ENCODE measurements around the gene RSAD1.

RSAD1 gene

DNA sequence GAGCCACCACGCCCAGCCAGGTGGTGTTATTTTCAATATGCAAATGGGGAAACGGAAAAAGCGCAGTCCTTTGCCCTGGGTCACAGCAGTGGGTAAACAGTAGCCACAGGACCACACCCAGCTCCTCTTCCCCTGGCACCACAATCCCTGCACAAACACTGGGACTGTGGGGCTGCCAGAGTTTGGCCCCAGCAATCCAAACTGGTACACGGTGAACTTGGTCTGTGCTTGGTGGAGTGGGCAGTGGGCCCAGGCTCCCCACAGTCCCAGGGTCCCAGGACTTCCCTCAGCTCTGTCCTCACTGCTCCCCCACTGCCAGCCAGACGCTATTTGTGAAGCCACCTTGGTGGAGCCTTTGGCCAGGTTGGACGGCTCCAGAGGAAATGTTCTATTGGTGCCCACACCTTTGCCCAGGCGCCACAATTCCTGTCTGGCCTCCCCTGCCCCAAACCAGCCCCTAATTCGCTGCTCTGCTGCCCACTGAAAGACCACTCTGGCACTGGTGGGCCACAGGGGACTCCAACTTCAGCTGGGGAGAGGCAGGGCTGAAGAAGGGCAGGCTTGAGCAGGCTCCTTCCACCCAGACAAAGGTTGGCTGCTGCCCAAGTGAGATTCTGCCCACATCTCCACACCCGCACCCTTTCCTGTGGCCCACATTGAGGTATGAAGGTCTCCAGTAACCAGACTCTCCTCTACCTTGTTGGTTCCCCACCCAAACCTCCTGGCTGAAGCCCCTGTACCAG is 12.1 kb upstream of the RSAD1 start:
- no peaks in the 10 kb centered on the region for H3K9me3 ChIP-seq (ENCODE audit: insufficient read depth, low read length, severe bottlenecking)
- no peaks in the 10 kb centered on the region for H3K79me2 ChIP-seq (ENCODE audit: insufficient read depth, low read length)
- H3K4me1 ChIP-seq (ENCODE audit: insufficient read depth, low read length): no peaks in the 10 kb centered on the region
- H3K27me3 ChIP-seq (ENCODE audit: insufficient read depth, low read length, poor library complexity): no peaks in the 10 kb centered on the region
- no peak overlapping the region for H3K27ac ChIP-seq (ENCODE audit: low read length)
- peaks cover 1% of the 10 kb centered on the region for H3K36me3 ChIP-seq (ENCODE audit: insufficient read depth, low read length)
- DNase-seq: no peak
- ATAC-seq (ENCODE audit: insufficient read depth, low read depth): no peak
- H4K20me1 ChIP-seq (ENCODE audit: insufficient read depth, low read length): no peaks in the 10 kb centered on the region; the same call in 1 of the 2 replicates
- H3K9ac ChIP-seq (ENCODE audit: low read depth, low read length): no peak overlapping the region
- no peak overlapping the region for H2AFZ ChIP-seq (ENCODE audit: low read depth, low read length)
- H3K4me3 ChIP-seq (ENCODE audit: low read depth in 1 of 2, low read length in 2 of 2): no peak overlapping the region
- TF ChIP-seq, protein P1, sequence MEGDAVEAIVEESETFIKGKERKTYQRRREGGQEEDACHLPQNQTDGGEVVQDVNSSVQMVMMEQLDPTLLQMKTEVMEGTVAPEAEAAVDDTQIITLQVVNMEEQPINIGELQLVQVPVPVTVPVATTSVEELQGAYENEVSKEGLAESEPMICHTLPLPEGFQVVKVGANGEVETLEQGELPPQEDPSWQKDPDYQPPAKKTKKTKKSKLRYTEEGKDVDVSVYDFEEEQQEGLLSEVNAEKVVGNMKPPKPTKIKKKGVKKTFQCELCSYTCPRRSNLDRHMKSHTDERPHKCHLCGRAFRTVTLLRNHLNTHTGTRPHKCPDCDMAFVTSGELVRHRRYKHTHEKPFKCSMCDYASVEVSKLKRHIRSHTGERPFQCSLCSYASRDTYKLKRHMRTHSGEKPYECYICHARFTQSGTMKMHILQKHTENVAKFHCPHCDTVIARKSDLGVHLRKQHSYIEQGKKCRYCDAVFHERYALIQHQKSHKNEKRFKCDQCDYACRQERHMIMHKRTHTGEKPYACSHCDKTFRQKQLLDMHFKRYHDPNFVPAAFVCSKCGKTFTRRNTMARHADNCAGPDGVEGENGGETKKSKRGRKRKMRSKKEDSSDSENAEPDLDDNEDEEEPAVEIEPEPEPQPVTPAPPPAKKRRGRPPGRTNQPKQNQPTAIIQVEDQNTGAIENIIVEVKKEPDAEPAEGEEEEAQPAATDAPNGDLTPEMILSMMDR (IDR thresholded peaks at IDR 0.05; ENCODE audit: borderline replicate concordance, extremely low read depth, low read length, poor library complexity, severe bottlenecking): no peak
- no peak for TF ChIP-seq EZH2 (IDR thresholded peaks at IDR 0.05; ENCODE audit: borderline replicate concordance, low read depth, low read length, severe bottlenecking)
- H3K4me2 ChIP-seq (ENCODE audit: insufficient read depth, low read length): no peak overlapping the region

DNA sequence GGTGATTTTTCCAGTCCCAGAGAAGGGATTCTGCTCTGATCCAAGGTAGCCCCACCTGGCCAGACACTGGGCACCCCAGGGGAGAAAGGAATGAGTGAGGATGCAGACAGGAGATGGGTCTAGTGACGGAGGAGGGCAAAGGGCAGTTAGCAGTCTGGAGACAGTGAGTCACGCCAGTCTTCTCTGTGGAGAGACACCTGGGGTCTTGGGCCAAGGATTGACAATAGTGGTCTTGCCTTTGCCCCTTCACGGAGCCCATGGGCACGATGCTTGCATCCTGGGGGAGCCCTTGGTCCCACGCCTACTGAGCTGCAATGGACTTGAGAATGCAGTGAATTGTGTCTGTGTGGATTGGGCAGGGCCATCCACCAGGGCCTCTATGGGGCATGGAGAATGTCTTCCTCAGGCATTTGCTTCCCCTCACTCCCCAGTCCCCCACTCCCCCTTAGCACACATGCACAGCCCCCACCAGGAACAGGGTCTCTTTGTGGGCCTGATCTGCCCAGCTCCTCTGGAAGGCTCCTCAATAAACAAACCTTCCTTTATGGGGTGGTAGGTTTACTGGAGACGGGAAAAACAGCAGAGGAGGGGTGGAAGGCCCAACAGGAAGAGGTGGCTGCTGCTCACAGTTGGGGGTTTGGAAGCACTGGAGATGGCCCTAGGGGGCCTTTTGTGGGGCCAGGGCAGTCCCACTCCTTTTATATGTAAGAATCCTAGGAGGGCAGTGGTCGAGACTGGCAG is 11.4 kb upstream of the RSAD1 start:
- Histone ChIP-seq H2AFZ (ENCODE audit: low read depth, low read length) (no peak overlapping the region), H3K27ac (ENCODE audit: low read length) (no peak overlapping the region), H3K27me3 (ENCODE audit: insufficient read depth, low read length, poor library complexity) (no peaks in the 10 kb centered on the region), H3K9me3 (ENCODE audit: insufficient read depth, low read length, severe bottlenecking) (no peaks in the 10 kb centered on the region), H3K4me2 (ENCODE audit: insufficient read depth, low read length) (no peak overlapping the region), H3K4me3 (ENCODE audit: low read depth in 1 of 2, low read length in 2 of 2) (no peak overlapping the region), H3K79me2 (ENCODE audit: insufficient read depth, low read length) (no peaks in the 10 kb centered on the region), H3K9ac (ENCODE audit: low read depth, low read length) (no peak overlapping the region), H3K4me1 (ENCODE audit: insufficient read depth, low read length) (no peaks in the 10 kb centered on the region), H3K36me3 (ENCODE audit: insufficient read depth, low read length) (peaks cover 5% of the 10 kb centered on the region), H4K20me1 (ENCODE audit: insufficient read depth, low read length) (no peaks in the 10 kb centered on the region)
- TF ChIP-seq, protein P1 (IDR thresholded peaks at IDR 0.05; ENCODE audit: borderline replicate concordance, extremely low read depth, low read length, poor library complexity, severe bottlenecking): no peak
- TF ChIP-seq EZH2 (IDR thresholded peaks at IDR 0.05; ENCODE audit: borderline replicate concordance, low read depth, low read length, severe bottlenecking): no peak
- ATAC-seq (ENCODE audit: insufficient read depth, low read depth) (no peak), DNase-seq (no peak)

DNA sequence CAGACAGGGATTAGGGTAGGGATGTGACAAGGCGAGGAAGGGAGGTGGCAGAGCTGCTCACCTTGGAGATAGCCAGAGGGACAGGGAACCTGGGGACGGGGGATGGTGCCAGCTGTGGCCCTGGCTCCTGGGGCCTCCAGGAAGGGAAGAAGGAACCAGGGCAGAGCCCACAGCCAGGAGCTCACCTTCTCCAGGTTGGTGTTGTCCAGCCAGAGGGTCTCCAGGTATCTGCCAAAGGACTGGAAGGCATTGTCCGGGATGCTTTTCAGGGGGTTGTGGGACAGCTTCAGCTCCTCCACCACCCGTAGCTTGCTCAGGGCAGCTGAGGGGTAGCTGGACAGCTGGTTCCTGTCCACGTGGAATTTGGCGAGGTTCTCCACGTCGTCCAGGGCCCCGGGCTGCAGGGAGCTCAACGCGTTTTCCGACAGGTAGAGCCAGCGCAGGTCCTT is 10.8 kb upstream of the RSAD1 start:
- Histone ChIP-seq H3K79me2 (ENCODE audit: insufficient read depth, low read length) (no peaks in the 10 kb centered on the region), H3K9ac (ENCODE audit: low read depth, low read length) (no peak overlapping the region), H3K4me2 (ENCODE audit: insufficient read depth, low read length) (no peak overlapping the region), H4K20me1 (ENCODE audit: insufficient read depth, low read length) (no peaks in the 10 kb centered on the region), H3K27ac (ENCODE audit: low read length) (no peak overlapping the region), H3K4me3 (ENCODE audit: low read depth in 1 of 2, low read length in 2 of 2) (no peak overlapping the region), H2AFZ (ENCODE audit: low read depth, low read length) (no peak overlapping the region), H3K4me1 (ENCODE audit: insufficient read depth, low read length) (no peaks in the 10 kb centered on the region), H3K36me3 (ENCODE audit: insufficient read depth, low read length) (peaks cover 5% of the 10 kb centered on the region), H3K9me3 (ENCODE audit: insufficient read depth, low read length, severe bottlenecking) (no peaks in the 10 kb centered on the region), H3K27me3 (ENCODE audit: insufficient read depth, low read length, poor library complexity) (no peaks in the 10 kb centered on the region)
- no peak for TF ChIP-seq EZH2 (IDR thresholded peaks at IDR 0.05; ENCODE audit: borderline replicate concordance, low read depth, low read length, severe bottlenecking)
- TF ChIP-seq, protein P1 (IDR thresholded peaks at IDR 0.05; ENCODE audit: borderline replicate concordance, extremely low read depth, low read length, poor library complexity, severe bottlenecking): no peak
- DNase-seq: no peak
- no peak for ATAC-seq (ENCODE audit: insufficient read depth, low read depth)
